K562 (cell line): ENCODE measurements around the gene RNF121. TPM values are rescaled to one million over a fixed set of nuclear protein-coding genes. Genes with fewer than 3 reads are reported as not detected.

Source experiments
- ATAC-seq: fragments of 200-7000 bp; cut with Tn5 transposase; 3 replicates; pipeline ENCODE4 v1.9.1; 2020; ENCODE audit warnings: moderate library complexity
- BruUV-seq: library from RNA; stranded (reverse); fragments of 400-500 nt; replicated peaks from 2 replicates; lab custom pipeline; 2021; lab: Mats Ljungman, UMichigan
- CTCF ChIA-PET: fragments of 300-600 bp; formaldehyde crosslinking; extraction: SDS; loops from one replicate; lab custom pipeline; 2021; ENCODE audit warnings: low intra/inter-chr PET ratio; lab: Yijun Ruan, JAX
- POLR2A ChIA-PET: fragments of 300-600, 350-650 bp; sonication (Branson Sonifier 250); formaldehyde crosslinking; extraction: SDS; loops from one replicate; lab custom pipeline; 2021; ENCODE audit warnings: antibody characterized with exemption, inconsistent platforms; lab: Yijun Ruan, JAX
- DNase-seq, 4 experiments: peaks; one replicate each; pipeline versions ENCODE4 v3.0.0 to v3.0.0-alpha.2; 2011 to 2018; ENCODE audit warnings: low spot score in 3 of 4, mixed read lengths in 3 of 4; ENCODE audit errors: extremely low read depth in 1 of 4
- FAIRE-seq: peaks from 2 replicates; lab custom pipeline; 2011; peaks lifted over from hg19 to GRCh38; lab: Jason Lieb, UNC
- H2AFZ ChIP-seq: 2 replicates; pipeline ENCODE4 v1.6.0; 2011; ENCODE audit warnings: low read depth, low read length, control low read depth, inconsistent platforms
- H3K27ac ChIP-seq: fragments of 200-600 bp; 3 replicates; pipeline ENCODE4 v1.8.0; 2011; ENCODE audit warnings: low read depth, mild to moderate bottlenecking, control low read depth, inconsistent platforms, low read length, moderate library complexity, mixed read lengths; ENCODE audit errors: extremely low read depth
- H3K27me3 ChIP-seq, 2 experiments: fragments of 300-600 bp in 1 of 2; 2 replicates in 1 of 2; 3 replicates in 1 of 2; pipeline versions ENCODE4 v1.6.0 to v1.8.0; 2011; ENCODE audit warnings: inconsistent platforms in 2 of 2, low read length in 2 of 2, mild to moderate bottlenecking in 1 of 2, mixed read lengths in 1 of 2, moderate library complexity in 1 of 2; ENCODE audit not compliant: control insufficient read depth in 2 of 2, insufficient read depth in 2 of 2
- H3K36me3 ChIP-seq: fragments of 300-600 bp; 3 replicates; pipeline ENCODE4 v1.8.0; 2011; ENCODE audit warnings: mild to moderate bottlenecking, low read length, inconsistent platforms; ENCODE audit not compliant: control insufficient read depth, insufficient read depth
- H3K4me1 ChIP-seq, 2 experiments: fragments of 200-600 bp in 1 of 2; replicated peaks in 1 of 2; 2 replicates in 1 of 2; 3 replicates in 1 of 2; pipeline versions ENCODE4 v1.5.1 to v1.8.0; 2011; ENCODE audit warnings: inconsistent platforms in 2 of 2, low read length in 2 of 2, mild to moderate bottlenecking in 1 of 2, mixed read lengths in 1 of 2, moderate library complexity in 1 of 2; ENCODE audit not compliant: control insufficient read depth in 2 of 2, insufficient read depth in 2 of 2
- H3K4me2 ChIP-seq: 2 replicates; pipeline ENCODE4 v1.6.1; 2011; ENCODE audit warnings: low read length, control low read depth, inconsistent platforms, mixed read lengths; ENCODE audit not compliant: insufficient read depth
- H3K4me3 ChIP-seq: fragments of 200-600 bp; sonication (generic), shearing (Covaris generic); 2 replicates; pipeline ENCODE4 v1.5.1; 2016; ENCODE audit warnings: control low read depth, inconsistent platforms
- H3K79me2 ChIP-seq: fragments of 200-600 bp; 3 replicates; pipeline ENCODE4 v1.8.0; 2011; ENCODE audit warnings: low read length, inconsistent platforms; ENCODE audit not compliant: control insufficient read depth, insufficient read depth
- H3K9ac ChIP-seq, 2 experiments: 2 replicates each; pipeline versions ENCODE4 v1.6.0 to v1.6.1; 2011; ENCODE audit warnings: low read depth in 2 of 2, low read length in 2 of 2, control low read depth in 1 of 2, inconsistent platforms in 1 of 2, mild to moderate bottlenecking in 1 of 2, mixed read lengths in 1 of 2; ENCODE audit not compliant: insufficient read depth in 1 of 2
- H3K9me1 ChIP-seq: one replicate; pipeline ENCODE4 v1.6.0; 2011; ENCODE audit warnings: inconsistent platforms, mild to moderate bottlenecking, low read length, moderate library complexity; ENCODE audit not compliant: control insufficient read depth, insufficient read depth
- H3K9me3 ChIP-seq: replicated peaks from 2 replicates; pipeline ENCODE4 v1.5.1; 2011; ENCODE audit warnings: low read depth, low read length, inconsistent platforms; ENCODE audit not compliant: control insufficient read depth, insufficient read depth
- H4K20me1 ChIP-seq: replicated peaks from 2 replicates; pipeline ENCODE4 v1.6.1; 2011; ENCODE audit warnings: low read length, inconsistent platforms, mixed read lengths; ENCODE audit not compliant: control insufficient read depth, insufficient read depth
- GABPA ChIP-seq: fragments of 200-800 bp; sonication (Bioruptor generic); conservative IDR thresholded peaks from 2 replicates; pipeline ENCODE4 v1.6.1; 2016; ENCODE audit warnings: low read depth, missing genetic modification characterization, missing compliant biosample characterization
- KDM2B ChIP-seq: fragments of 250-450 bp; sonication (Bioruptor Pico); IDR thresholded peaks from 2 replicates; pipeline ENCODE4 v1.8.0; 2021; ENCODE audit warnings: mild to moderate bottlenecking, moderate library complexity
- SMAD2 ChIP-seq: fragments of 150-350 bp; IDR thresholded peaks from 2 replicates; pipeline ENCODE4 v1.6.1; 2014; ENCODE audit warnings: low read depth, mild to moderate bottlenecking, low read length
- SMAD4 ChIP-seq: fragments of 250-450 bp; sonication (Bioruptor Pico); conservative IDR thresholded peaks from 2 replicates; pipeline ENCODE4 v1.8.0; 2021; ENCODE audit warnings: inconsistent platforms, mild to moderate bottlenecking, moderate library complexity
- SREBF1 ChIP-seq: fragments of 150-350 bp; IDR thresholded peaks from 2 replicates; pipeline ENCODE4 v1.6.1; 2014; ENCODE audit warnings: antibody characterized with exemption, low read depth, low read length, borderline replicate concordance
- ZNF217 ChIP-seq: sonication (generic); formaldehyde crosslinking; IDR thresholded peaks from 2 replicates; pipeline ENCODE4 v1.8.0; 2022; ENCODE audit warnings: mild to moderate bottlenecking, missing genetic modification reagents
- WGBS: fragments of 100-300 bp; shearing (Covaris generic); methylation state at CpG from one replicate; pipeline ENCODE4 v1.1.6; 2016; ENCODE audit warnings: low coverage, mixed read lengths; ENCODE audit not compliant: insufficient coverage; ENCODE audit errors: missing lambda C conversion rate; 5-methylcytosine and 5-hydroxymethylcytosine counted together
- in situ Hi-C: fragments of 300-500 bp; cut with MboI; formaldehyde crosslinking; loops from 4 replicates; pipeline ENCODE4 v1.15.0; 2018; ENCODE audit warnings: inconsistent platforms, mixed read lengths
- intact Hi-C: fragments of 100-400 bp; cut with micrococcal nuclease; formaldehyde crosslinking; loops from 2 replicates; pipeline ENCODE4 v1.14.2; 2022
- polyA plus RNA-seq, 8 experiments: library from polyadenylated mRNA; depleted of rRNA in 4 of 8; stranded (reverse) in 5 of 8; unstranded in 3 of 8; fragments of >200 nt; fragmentation: Nextera tagmentation in 2 of 8; fragmentation: Illumina TruSeq in 1 of 8; extraction: Ambion mirVana in 2 of 8; extraction: Trizol in 1 of 8; gene quantifications; 2 replicates each; pipeline versions ENCODE4 v1.2.1 to v1.2.3, GENCODE V29; 2011 to 2014; ENCODE audit warnings: inconsistent platforms in 1 of 8, missing spikeins in 1 of 8
- total RNA-seq, 7 experiments: library from RNA; depleted of rRNA in 6 of 7; stranded (reverse); fragments of >200 nt in 6 of 7; fragmentation: Illumina TruSeq in 2 of 7; extraction: Trizol in 2 of 7; gene quantifications; 2 replicates each; pipeline versions ENCODE4 v1.2.1 to v1.2.3, GENCODE V29; 2011 to 2021; ENCODE audit warnings: low replicate concordance in 1 of 7
- TF ChIP-seq, protein P1 (sequence below): sonication (generic); formaldehyde crosslinking; IDR thresholded peaks from 2 replicates; pipeline ENCODE4 v1.8.1; 2022; ENCODE audit warnings: missing genetic modification reagents

The RNF121 gene
- total and polyA plus RNA-seq, 9 of the 15 experiments (the other 6 are each of a cell fraction or from before 2014, with no cell fraction given), result 8.0 to 63.4 (median 20.5) TPM

DNA sequence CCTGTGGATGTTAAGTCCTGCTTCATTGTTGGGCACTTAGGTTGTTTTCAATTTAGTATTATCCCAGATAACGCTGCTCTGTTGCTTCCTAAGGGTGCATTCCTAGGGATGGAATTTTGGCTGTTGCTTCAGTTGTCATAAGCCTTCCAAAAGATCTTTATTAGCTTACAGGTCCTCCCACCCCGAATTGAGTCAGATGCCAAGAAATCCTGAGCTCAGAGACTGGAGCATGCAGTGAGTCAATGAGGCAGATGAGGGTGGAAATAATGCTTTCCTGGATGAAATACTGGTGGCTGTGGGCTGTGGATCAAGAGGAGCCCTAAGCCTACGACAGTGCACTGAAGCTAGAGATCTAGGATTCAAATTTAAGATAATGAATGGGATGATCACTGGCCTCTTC is 59.2 kb downstream of the RNF121 start (continued):
- TF ChIP-seq, protein P1, sequence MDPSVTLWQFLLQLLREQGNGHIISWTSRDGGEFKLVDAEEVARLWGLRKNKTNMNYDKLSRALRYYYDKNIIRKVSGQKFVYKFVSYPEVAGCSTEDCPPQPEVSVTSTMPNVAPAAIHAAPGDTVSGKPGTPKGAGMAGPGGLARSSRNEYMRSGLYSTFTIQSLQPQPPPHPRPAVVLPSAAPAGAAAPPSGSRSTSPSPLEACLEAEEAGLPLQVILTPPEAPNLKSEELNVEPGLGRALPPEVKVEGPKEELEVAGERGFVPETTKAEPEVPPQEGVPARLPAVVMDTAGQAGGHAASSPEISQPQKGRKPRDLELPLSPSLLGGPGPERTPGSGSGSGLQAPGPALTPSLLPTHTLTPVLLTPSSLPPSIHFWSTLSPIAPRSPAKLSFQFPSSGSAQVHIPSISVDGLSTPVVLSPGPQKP (CRISPR knock-in tag), result no peak
- TF ChIP-seq ZNF217 (CRISPR knock-in tag), result no peak
- TF ChIP-seq GABPA (tag), result no peak
- TF ChIP-seq KDM2B (CRISPR knock-in tag), result no peak

DNA sequence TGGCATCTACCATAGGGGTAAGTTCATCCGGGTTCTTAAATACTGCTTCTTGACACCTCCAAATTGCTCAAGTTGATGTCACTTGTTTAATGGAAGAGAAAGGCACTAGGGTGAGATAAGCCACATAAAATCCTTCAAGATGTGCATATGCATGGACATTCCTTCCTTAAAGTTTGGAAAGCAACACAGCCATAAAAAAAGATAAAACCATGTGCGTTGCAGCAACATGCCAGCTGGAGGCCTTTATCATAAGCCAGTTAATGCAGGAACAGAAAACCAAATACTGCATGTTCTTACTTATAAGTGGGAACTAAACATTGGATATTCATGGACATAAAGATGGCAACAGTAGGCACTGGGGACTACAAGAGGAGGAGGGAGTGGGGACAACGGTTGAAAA is 61.9 kb downstream of the RNF121 start:
- TF ChIP-seq SMAD2 (no peak), SMAD4 (no peak), SREBF1 (no peak)
- peaks cover 46% of the 10 kb centered on the region for H3K36me3 ChIP-seq
- POLR2A ChIA-PET, result interaction anchor here (0.6 to 1.8 kb wide), 2 partner anchors 11 to 138 kb away, joined by 3 to 7 read pairs; no protein-coding TSS in a partner anchor
- CTCF ChIA-PET, result no interaction called here
- no peak for ATAC-seq
- H3K4me2 ChIP-seq, result no peak overlapping the region
- H3K9ac ChIP-seq, result no peak overlapping the region
- in situ Hi-C loops (no loop called here), intact Hi-C loops (no loop called here)
- WGBS, result 49% methylated on average over 3 of the region's 3 CpGs
- H3K9me3 ChIP-seq, result no peaks in the 10 kb centered on the region
- H3K4me1 ChIP-seq, result peaks cover 15 to 19% of the 10 kb centered on the region in 2 experiments
- no peaks in the 10 kb centered on the region for H3K27me3 ChIP-seq
- H2AFZ ChIP-seq, result no peak overlapping the region
- H3K79me2 ChIP-seq, result no peaks in the 10 kb centered on the region
- BruUV-seq, result no TSS peak
- DNase-seq, result no peak
- H3K4me3 ChIP-seq, result no peak overlapping the region
- H3K27ac ChIP-seq, result no peak overlapping the region
- FAIRE-seq, result no peak
- H3K9me1 ChIP-seq, result peaks cover 6% of the 10 kb centered on the region
- H4K20me1 ChIP-seq, result peaks cover 7% of the 10 kb centered on the region
